Hematopoietic multipotent progenitor cell treated with erythropoietin and hydrocortisone succinate and interleukin-3 and kit ligand, for 4 days (in vitro differentiated cells): Measurements from ENCODE around the gene MT1F.

ENCODE experiments used
- DNase-seq: peaks from one replicate; pipeline ENCODE4 v3.0.0-alpha.2; 2015

The MT1F gene

DNA sequence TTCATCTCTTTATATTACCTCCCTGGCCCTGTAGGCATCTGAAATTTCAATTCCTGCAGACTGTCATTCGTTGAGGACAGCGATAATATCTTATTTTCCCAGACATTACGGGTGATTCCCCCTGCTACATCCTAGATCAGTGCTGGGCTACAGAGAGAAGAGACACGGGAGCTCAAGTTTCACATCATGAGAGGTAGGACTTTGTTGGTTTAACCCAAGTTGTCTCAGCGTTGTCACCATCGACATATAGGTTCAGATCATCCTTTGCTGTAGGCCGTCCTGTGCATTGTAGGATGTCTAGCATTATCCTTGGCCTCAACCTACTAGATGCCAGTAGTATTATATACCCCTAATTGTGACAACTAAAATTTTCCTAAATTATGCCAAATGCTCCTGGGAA is 43.8 kb downstream of the MT1F start:
- no peak for DNase-seq

DNA sequence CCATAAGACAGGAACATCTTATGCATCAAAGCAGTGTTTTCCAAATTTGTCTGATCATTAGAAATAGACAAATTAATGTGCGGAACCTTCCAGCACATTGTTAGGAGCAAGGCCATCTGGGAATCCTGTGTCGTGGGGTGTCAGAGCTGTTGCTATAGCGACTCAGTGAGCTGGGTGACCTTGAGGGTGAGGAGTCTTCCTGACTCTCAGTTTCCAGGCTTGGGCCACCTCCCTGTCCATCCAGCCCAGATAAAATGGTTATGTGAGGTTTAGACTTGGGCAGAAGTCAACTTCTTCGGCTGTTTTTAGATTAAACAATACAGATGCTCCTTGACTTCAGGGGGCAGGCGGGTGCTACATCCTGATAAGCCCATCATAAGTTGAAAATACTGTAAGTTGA is 45.1 kb downstream of the MT1F start:
- peak; percentile 5 for DNase-seq
